Breast epithelium (tissue), 4 donors: ENCODE measurements around the gene ZRSR2. TPM values are rescaled to one million over a fixed set of nuclear protein-coding genes. Genes with fewer than 3 reads are reported as not detected.

ENCODE experiments used
- DNase-seq, 2 donors: peaks; one replicate each; pipeline ENCODE4 v3.0.0-alpha.2; 2019; ENCODE audit warnings: low spot score in 2 of 2
- H3K27ac ChIP-seq, 2 donors: fragments of 200-600 bp; sonication (generic) in 1 of 2; one replicate each; pipeline ENCODE4 v1.5.1; 2016 to 2019; ENCODE audit warnings: mild to moderate bottlenecking in 1 of 2
- H3K27me3 ChIP-seq, 2 donors: fragments of 200-600 bp; sonication (generic) in 1 of 2; one replicate each; pipeline versions ENCODE4 v1.5.1 to v1.6.0; 2017 to 2019; ENCODE audit warnings: control low read depth in 1 of 2, mild to moderate bottlenecking in 1 of 2
- H3K36me3 ChIP-seq: fragments of 200-600 bp; one replicate; pipeline ENCODE4 v1.5.1; 2019
- H3K4me1 ChIP-seq, 2 donors: fragments of 200-600 bp; sonication (generic); one replicate each; pipeline ENCODE4 v1.5.1; 2016 to 2019; ENCODE audit warnings: control low read depth in 1 of 2
- H3K4me3 ChIP-seq, 3 donors: fragments of 200-600 bp; sonication (generic); 1 replicate in 2 of 3; 2 replicates in 1 of 3; pipeline ENCODE4 v1.5.1; 2016 to 2019; ENCODE audit warnings: mild to moderate bottlenecking in 3 of 3, moderate library complexity in 2 of 3
- H3K9me3 ChIP-seq, 2 donors: fragments of 200-600 bp; sonication (generic) in 1 of 2; one replicate each; pipeline ENCODE4 v1.5.1; 2016 to 2019; ENCODE audit warnings: control low read depth in 1 of 2
- POLR2A ChIP-seq: fragments of 450-650 bp; IDR thresholded peaks from one replicate; pipeline ENCODE4 v1.6.1; 2016; ENCODE audit warnings: antibody characterized with exemption, mild to moderate bottlenecking, moderate library complexity
- POLR2AphosphoS5 ChIP-seq, 3 donors: sonication (generic); formaldehyde crosslinking; IDR thresholded peaks; one replicate each; pipeline ENCODE4 v1.6.1; 2017; ENCODE audit warnings: antibody characterized with exemption in 3 of 3
- intact Hi-C: fragments of 100-400 bp; cut with DNase I; formaldehyde crosslinking; loops from one replicate; pipeline ENCODE4 v1.15.1; 2023; ENCODE audit warnings: low total_unique reads
- total RNA-seq, 3 donors: library from RNA; depleted of rRNA; stranded (reverse); fragments of >200 nt; gene quantifications; one replicate each; pipeline ENCODE4 v1.1.0, GENCODE V29; 2016
- TF ChIP-seq, protein P1 (sequence below), 3 donors: fragments of 450-650 bp; IDR thresholded peaks; one replicate each; pipeline ENCODE4 v1.5.1; 2016 to 2017; ENCODE audit warnings: antibody characterized with exemption in 3 of 3, mild to moderate bottlenecking in 3 of 3, moderate library complexity in 3 of 3

The ZRSR2 gene
- total RNA-seq, 3 donors from 2014 or later: 8.9 to 9.8 (median 9.8) TPM

DNA sequence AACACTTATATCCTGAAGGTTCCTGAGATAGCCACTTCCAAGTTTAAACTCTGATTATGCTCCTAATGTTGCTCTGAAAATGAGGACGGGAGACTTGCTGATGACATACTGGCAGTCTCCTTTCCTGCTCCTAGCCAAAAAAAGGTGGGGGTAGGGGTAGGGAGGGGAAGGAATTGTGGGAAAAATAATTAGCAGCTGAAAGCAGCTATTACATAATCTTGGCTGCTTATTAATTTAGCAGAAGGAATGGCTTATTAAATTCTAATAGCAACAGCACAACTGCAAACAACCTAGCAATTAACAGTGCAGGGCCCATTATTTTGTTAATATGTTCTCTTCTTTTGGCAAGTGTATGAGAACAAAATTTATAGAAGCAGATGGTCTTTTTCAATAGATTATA, 66.4 kb downstream of the ZRSR2 start:
- Histone ChIP-seq H3K27ac (no peak overlapping the region), H3K9me3 (no peaks in the 10 kb centered on the region), H3K27me3 (peaks cover 0 to 18% of the 10 kb centered on the region in 2 donors), H3K4me3 (no peak overlapping the region), H3K36me3 (no peaks in the 10 kb centered on the region), H3K4me1 (peaks cover 0 to 3% of the 10 kb centered on the region in 2 donors)
- no peak for DNase-seq
- intact Hi-C loops: no loop called here
- TF ChIP-seq POLR2A (no peak), POLR2AphosphoS5 (IDR thresholded peaks at IDR 0.05) (no peak)
- TF ChIP-seq, protein P1, sequence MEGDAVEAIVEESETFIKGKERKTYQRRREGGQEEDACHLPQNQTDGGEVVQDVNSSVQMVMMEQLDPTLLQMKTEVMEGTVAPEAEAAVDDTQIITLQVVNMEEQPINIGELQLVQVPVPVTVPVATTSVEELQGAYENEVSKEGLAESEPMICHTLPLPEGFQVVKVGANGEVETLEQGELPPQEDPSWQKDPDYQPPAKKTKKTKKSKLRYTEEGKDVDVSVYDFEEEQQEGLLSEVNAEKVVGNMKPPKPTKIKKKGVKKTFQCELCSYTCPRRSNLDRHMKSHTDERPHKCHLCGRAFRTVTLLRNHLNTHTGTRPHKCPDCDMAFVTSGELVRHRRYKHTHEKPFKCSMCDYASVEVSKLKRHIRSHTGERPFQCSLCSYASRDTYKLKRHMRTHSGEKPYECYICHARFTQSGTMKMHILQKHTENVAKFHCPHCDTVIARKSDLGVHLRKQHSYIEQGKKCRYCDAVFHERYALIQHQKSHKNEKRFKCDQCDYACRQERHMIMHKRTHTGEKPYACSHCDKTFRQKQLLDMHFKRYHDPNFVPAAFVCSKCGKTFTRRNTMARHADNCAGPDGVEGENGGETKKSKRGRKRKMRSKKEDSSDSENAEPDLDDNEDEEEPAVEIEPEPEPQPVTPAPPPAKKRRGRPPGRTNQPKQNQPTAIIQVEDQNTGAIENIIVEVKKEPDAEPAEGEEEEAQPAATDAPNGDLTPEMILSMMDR (IDR thresholded peaks at IDR 0.05): no peak

DNA sequence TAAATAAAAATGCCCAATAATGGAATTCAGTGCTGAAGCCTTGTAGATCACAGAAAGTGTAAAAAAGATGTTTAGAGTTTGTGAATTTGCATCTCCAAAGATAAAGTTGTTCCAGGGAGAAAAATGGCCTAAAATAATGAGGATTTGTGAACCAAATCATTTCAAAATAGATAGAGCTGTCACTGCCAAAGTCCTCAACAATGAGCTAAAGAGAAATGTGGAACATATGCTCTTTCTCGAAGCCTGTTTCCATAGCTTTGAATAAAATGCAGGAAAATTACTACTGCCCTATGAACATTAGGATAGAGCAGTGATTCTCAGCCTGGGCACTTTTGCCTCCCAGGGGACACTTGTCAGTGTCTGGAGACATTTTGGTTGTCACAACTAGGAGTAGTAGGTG, 67.8 kb downstream of the ZRSR2 start:
- H3K36me3 ChIP-seq: no peaks in the 10 kb centered on the region
- peaks cover 0 to 3% of the 10 kb centered on the region in 2 donors for H3K4me1 ChIP-seq
- no peak for DNase-seq
- intact Hi-C loops: no loop called here
- H3K4me3 ChIP-seq: no peak overlapping the region
- peaks cover 0 to 25% of the 10 kb centered on the region in 2 donors for H3K27me3 ChIP-seq
- no peaks in the 10 kb centered on the region for H3K9me3 ChIP-seq
- TF ChIP-seq POLR2A (no peak), POLR2AphosphoS5 (IDR thresholded peaks at IDR 0.05) (no peak)
- TF ChIP-seq, protein P1 (IDR thresholded peaks at IDR 0.05): no peak
- H3K27ac ChIP-seq: no peak overlapping the region

DNA sequence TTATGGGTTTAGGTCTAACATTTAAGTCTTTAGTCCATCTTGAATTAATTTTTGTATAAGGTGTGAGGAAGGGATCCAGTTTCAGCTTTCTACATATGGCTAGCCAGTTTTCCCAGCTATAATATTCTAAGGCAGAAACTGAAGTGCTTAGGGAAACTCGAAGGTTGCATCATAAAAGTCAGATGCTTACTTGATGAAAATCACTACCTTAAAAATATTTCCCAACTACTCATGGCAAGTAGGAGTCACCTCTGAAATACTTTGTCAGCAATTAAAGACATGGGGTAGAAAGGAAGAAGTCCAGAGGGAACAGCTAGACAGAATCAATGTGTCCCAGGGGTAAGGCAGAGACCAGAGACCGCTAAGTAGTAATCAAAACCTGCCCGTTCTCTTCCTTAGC, 70.6 kb downstream of the ZRSR2 start:
- no peak for TF ChIP-seq POLR2A
- no peak for TF ChIP-seq POLR2AphosphoS5 (IDR thresholded peaks at IDR 0.05)
- TF ChIP-seq, protein P1 (IDR thresholded peaks at IDR 0.05): no peak
- no peak for DNase-seq
- H3K4me3 ChIP-seq: no peak overlapping the region
- no peak overlapping the region for H3K27ac ChIP-seq
- peaks cover 0 to 41% of the 10 kb centered on the region in 2 donors for H3K27me3 ChIP-seq
- H3K36me3 ChIP-seq: no peaks in the 10 kb centered on the region
- intact Hi-C loops: no loop called here
- no peaks in the 10 kb centered on the region for H3K4me1 ChIP-seq
- no peaks in the 10 kb centered on the region for H3K9me3 ChIP-seq

DNA sequence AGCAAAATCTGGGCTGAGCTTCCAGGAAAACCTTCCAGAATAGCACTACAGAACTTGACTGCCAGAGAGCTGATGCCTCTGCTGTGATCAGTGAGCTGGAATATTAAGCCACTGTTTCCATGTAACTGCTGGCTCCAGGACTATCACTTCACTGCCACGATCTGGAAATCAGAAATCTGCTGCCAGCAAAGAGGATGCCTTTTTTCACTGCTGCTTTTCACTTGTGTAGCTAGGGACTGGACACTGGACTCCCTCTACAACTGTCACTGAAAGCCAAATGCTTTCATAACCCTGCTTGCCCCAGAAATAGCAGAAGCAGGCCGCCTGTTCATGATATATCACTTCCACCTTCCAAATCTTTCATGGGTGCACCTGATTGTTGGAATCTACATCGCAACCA, 73.7 kb downstream of the ZRSR2 start:
- TF ChIP-seq POLR2AphosphoS5 (IDR thresholded peaks at IDR 0.05) (no peak), POLR2A (no peak)
- TF ChIP-seq, protein P1 (IDR thresholded peaks at IDR 0.05): no peak
- DNase-seq: no peak
- H3K36me3 ChIP-seq: no peaks in the 10 kb centered on the region
- no peak overlapping the region for H3K4me3 ChIP-seq
- H3K9me3 ChIP-seq: no peaks in the 10 kb centered on the region
- H3K27me3 ChIP-seq: peaks cover 0 to 62% of the 10 kb centered on the region in 2 donors
- no peaks in the 10 kb centered on the region for H3K4me1 ChIP-seq
- H3K27ac ChIP-seq: no peak overlapping the region
- intact Hi-C loops: no loop called here

DNA sequence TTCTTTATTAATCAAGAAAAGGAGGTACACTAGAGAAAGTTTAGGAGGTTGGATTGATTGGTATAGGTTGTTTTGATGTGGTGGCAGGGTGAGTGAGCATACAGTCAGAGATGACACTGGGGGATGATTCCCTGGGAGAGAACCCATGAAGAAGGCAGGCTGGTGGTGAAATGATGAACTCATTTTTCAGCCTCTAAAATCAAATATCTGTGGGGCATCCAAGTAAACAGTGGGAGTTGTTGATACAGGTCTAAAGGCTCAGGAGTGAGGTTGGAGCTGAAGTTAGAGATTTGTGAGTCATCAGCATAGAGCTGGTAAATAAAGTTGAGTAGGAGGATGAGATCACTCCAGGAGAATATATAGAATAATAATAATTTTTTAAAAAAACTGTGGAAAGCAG, 74.3 kb downstream of the ZRSR2 start:
- no peaks in the 10 kb centered on the region for H3K4me1 ChIP-seq
- no peak for DNase-seq
- no peak overlapping the region for H3K27ac ChIP-seq
- H3K4me3 ChIP-seq: no peak overlapping the region
- no peaks in the 10 kb centered on the region for H3K36me3 ChIP-seq
- intact Hi-C loops: no loop called here
- TF ChIP-seq POLR2A: no peak
- TF ChIP-seq POLR2AphosphoS5 (IDR thresholded peaks at IDR 0.05): no peak
- TF ChIP-seq, protein P1 (IDR thresholded peaks at IDR 0.05): no peak
- H3K27me3 ChIP-seq: peaks cover 0 to 64% of the 10 kb centered on the region in 2 donors
- no peaks in the 10 kb centered on the region for H3K9me3 ChIP-seq
